Left ventricle myocardium inferior (tissue), 1 donor: Measurements from ENCODE around the gene FAM174C. TPM values are rescaled to one million over a fixed set of nuclear protein-coding genes. Genes with fewer than 3 reads are reported as not detected.

Experiments
- DNase-seq: peaks from one replicate; pipeline ENCODE4 v3.0.0-alpha.2; 2020
- H3K27ac ChIP-seq: fragments of 200-600 bp; replicated peaks from 2 replicates; pipeline ENCODE4 v1.8.0; 2021
- H3K27me3 ChIP-seq: fragments of 200-600 bp; 2 replicates; pipeline ENCODE4 v1.8.0; 2021; ENCODE audit warnings: low read depth
- H3K36me3 ChIP-seq: fragments of 200-600 bp; 2 replicates; pipeline ENCODE4 v1.8.0; 2021
- H3K4me1 ChIP-seq: fragments of 200-600 bp; 2 replicates; pipeline ENCODE4 v1.8.0; 2021
- H3K4me3 ChIP-seq: fragments of 200-600 bp; 2 replicates; pipeline ENCODE4 v1.8.0; 2021; ENCODE audit warnings: mild to moderate bottlenecking, moderate library complexity
- H3K9me3 ChIP-seq: fragments of 200-600 bp; replicated peaks from 2 replicates; pipeline ENCODE4 v1.8.0; 2021
- intact Hi-C: fragments of 100-400 bp; cut with micrococcal nuclease; formaldehyde crosslinking; loops from one replicate; pipeline ENCODE4 v1.11.0; 2022
- total RNA-seq: library from RNA; stranded (reverse); fragmentation: NEBNext Ultra II Directional; extraction: Animal tissue kit (Norgen Biotek cat#: 25700); gene quantifications from one replicate; pipeline ENCODE4 v1.2.1, GENCODE V29; 2021
- TF ChIP-seq, protein P1 (sequence below): fragments of 200-600 bp; IDR thresholded peaks from 2 replicates; pipeline ENCODE4 v1.8.0; 2021; ENCODE audit warnings: antibody characterized with exemption, mild to moderate bottlenecking, borderline replicate concordance
- donor health status: DM: no; HTN: yes; CAD: no; lungs with severe emphysema.

FAM174C gene
- total RNA-seq, 1 donor from 2014 or later = 12.4 TPM

DNA sequence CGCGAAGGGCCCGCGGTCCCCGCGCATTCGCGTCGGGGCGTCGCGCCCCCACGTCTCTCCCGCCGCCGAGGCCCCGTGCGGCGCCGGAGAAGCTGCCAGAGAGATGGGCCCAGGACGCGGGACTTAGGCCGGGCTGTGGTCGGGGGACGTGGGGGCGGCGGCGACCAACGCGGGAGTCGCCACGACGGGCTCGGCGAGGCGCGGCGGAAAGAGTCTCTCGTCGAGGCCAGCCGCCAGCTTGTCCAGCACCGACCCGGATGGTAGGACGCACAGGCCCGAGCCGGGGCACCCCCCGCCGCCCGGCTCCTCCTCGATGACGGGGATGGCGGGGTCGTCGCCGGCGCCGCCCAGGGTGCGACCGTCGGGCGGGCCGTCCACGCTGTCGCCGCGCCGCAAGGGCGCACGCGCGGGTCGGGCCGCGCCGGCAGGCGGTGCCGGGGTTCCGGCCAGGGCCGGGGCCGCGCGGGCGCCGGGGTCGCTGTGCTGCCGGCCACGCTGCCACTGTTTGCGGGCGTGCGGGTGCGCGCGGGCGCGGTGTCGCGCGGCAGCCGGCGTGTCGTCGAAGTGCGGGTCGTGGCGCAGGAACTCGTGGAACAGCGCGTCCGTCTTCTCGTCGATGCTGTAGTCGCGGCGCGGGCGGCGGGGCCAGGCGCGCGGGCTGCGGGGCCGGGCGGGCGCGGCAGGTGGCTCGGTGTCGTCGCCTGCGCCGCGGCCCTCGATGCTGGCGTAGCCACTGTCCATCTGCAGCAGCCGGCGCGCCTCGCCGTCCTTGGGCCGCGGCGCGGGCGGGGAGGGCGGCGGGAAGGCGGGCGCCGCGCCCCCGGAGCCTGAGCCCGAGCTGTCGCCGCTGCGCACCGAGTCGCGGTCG, 46.0 kb upstream of the FAM174C start:
- intact Hi-C loops = no loop called here

DNA sequence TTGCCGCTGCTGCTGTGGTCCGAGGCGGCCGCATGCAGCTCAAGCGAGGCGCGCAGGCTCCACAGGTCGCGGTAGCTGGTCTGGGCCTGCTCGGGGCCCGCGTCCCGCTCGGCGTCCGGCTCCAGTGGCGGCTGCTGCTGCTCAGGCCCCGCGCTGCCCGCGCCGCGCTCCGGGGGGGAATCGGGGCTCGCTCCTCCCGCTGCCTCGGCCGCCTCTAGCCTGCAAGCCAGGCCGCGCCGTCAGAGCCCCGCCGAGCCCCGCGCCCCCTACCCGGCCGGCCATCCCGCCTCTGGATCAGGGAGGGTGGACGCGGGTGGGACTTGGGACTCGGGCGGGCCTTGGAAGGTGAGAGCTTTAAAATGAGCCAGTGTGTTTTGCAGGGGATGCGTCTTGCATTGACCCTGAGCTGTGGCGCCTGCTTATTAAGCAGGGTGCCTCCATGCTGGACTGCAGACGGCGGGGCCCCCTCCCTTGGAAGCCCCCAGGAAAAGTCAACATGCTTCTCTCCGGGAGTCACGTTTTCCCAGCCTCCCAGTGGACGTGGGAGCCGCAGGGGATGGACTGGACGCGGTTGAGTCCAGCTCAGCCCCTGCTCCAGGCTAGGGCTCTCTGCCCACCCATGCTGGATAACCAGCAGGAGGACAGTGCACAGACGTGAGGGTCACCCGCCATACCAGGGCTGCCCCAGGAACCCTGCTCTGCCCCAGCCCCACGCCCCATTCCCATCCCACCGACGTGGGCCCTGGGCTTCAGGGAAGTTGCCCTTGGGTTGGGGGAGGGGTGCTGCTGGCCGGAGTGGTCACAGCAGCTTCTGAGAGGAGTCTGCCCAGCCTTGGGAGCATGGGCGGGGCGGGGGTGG, 45.2 kb upstream of the FAM174C start:
- H3K27me3 ChIP-seq = no peaks in the 10 kb centered on the region
- DNase-seq = no peak

More for the DNA sequence above, 46.0 kb upstream of the FAM174C start:
- Histone ChIP-seq H3K9me3 (no peaks in the 10 kb centered on the region), H3K36me3 (peaks cover 40% of the 10 kb centered on the region), H3K27ac (no peak overlapping the region), H3K4me1 (peaks cover 17% of the 10 kb centered on the region), H3K4me3 (no peak overlapping the region), H3K27me3 (no peaks in the 10 kb centered on the region)
- TF ChIP-seq, protein P1, sequence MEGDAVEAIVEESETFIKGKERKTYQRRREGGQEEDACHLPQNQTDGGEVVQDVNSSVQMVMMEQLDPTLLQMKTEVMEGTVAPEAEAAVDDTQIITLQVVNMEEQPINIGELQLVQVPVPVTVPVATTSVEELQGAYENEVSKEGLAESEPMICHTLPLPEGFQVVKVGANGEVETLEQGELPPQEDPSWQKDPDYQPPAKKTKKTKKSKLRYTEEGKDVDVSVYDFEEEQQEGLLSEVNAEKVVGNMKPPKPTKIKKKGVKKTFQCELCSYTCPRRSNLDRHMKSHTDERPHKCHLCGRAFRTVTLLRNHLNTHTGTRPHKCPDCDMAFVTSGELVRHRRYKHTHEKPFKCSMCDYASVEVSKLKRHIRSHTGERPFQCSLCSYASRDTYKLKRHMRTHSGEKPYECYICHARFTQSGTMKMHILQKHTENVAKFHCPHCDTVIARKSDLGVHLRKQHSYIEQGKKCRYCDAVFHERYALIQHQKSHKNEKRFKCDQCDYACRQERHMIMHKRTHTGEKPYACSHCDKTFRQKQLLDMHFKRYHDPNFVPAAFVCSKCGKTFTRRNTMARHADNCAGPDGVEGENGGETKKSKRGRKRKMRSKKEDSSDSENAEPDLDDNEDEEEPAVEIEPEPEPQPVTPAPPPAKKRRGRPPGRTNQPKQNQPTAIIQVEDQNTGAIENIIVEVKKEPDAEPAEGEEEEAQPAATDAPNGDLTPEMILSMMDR = no peak
- no peak for DNase-seq

DNA sequence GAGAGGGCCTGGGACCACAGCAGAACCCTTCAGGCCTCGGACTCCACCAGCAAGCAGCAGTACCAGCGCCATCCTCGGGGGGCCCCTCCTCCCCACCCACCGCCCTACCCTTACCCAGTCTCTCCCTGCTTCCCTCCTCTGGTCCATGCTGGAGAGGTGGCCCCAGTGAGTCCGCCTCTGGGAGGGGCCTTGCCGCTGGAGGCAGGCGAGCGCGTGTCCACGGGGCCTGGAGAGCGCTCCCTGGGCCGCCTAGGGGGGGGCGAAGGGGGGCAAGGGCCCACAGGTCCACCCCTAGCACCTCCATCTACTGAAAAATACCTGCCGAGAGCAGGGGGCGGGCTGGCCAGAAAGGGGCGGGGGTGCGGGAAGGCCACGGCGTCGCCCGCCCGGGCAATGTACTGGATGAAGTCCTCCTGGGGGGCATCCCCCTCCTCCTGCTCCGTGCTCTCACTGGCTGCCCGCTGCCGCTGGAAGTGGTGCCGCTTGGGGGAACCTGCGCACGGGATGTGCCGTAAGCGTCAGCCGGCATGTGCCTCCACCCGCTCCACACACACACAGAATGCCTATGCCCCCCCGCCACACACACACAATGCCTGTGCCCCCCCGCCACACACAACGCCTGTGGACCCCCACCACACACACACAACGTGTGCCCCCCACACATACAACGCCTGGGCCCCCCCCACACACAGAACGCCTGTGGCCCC, 44.4 kb upstream of the FAM174C start:
- intact Hi-C loops = no loop called here
- Histone ChIP-seq H3K27me3 (no peaks in the 10 kb centered on the region), H3K4me1 (peaks cover 17% of the 10 kb centered on the region), H3K9me3 (no peaks in the 10 kb centered on the region), H3K36me3 (peaks cover 25% of the 10 kb centered on the region), H3K4me3 (no peak overlapping the region), H3K27ac (no peak overlapping the region)
- no peak for DNase-seq
- TF ChIP-seq, protein P1 = no peak

More for the DNA sequence above, 45.2 kb upstream of the FAM174C start:
- Histone ChIP-seq H3K9me3 (no peaks in the 10 kb centered on the region), H3K27ac (no peak overlapping the region), H3K36me3 (peaks cover 31% of the 10 kb centered on the region), H3K4me1 (peaks cover 17% of the 10 kb centered on the region), H3K4me3 (no peak overlapping the region)
- intact Hi-C loops = no loop called here
- TF ChIP-seq, protein P1 = no peak

DNA sequence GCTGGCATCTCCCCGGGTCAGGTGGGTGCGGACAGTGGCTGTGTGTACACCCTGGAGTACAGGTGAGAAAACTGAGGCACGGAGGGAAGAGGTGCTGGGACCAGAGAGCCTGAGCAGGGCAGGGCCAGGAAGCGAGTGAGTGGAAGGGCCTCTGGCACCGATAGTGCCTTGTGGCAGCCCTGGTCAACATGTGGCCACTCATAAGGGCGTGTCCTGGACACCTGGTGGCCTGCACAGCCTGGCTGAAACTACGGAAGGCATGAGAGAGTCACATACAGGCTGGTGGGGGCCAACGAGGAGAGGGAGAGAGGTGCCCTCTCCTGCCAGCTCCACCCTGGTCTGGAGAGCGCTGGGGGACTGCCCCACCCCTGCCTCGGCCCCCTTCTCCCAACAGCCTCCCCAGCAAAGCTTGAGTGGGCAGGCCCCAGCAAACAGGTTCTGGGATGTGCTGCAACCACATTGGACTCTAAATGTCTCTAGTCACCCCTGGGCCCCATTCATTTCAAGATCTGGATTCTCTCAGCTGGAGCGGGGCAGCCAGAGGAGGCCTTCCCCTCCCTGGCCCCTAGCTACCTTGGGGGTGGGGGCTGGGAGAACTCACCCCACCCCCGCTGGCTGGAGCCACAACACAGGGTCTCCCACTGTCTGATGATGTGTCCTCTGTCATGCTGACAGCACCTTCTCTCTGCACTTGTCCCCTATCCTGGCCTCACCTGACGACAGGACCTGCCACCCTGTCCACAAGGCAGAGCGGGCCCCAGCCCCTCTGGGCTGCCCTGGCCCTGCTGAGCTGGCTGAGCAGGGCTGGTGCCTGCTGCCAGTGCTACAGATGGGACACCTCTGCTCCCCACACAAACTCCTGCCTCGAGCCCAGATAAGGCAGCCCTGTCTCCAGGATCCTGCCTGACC, 43.3 kb upstream of the FAM174C start:
- Histone ChIP-seq H3K27ac (peak overlapping the region; percentile 40), H3K4me1 (peaks cover 23% of the 10 kb centered on the region), H3K36me3 (peaks cover 14% of the 10 kb centered on the region), H3K27me3 (peaks cover 2% of the 10 kb centered on the region), H3K9me3 (no peaks in the 10 kb centered on the region), H3K4me3 (no peak overlapping the region)
- intact Hi-C loops = no loop called here
- TF ChIP-seq, protein P1 = no peak
- no peak for DNase-seq
